Heart left ventricle (tissue), 13 donors: ENCODE results near the gene SSU72.
"Not testable (repeated sequence)": the region's sequence is repeated elsewhere in the genome, so short reads cannot be mapped to it uniquely, and the experiment has no call there.

Experiments used
- CTCF ChIP-seq, 12 donors: fragments of 200-600 bp; sonication (generic) in 4 of 12; IDR thresholded peaks; one replicate each; pipeline versions ENCODE4 v1.5.0 to v1.8.0; 2018 to 2022; ENCODE audit warnings: antibody characterized with exemption in 12 of 12, mild to moderate bottlenecking in 5 of 12
- POLR2A ChIP-seq, 2 donors: fragments of 450-650 bp; IDR thresholded peaks; one replicate each; pipeline ENCODE4 v1.6.1; 2017; ENCODE audit warnings: antibody characterized with exemption in 2 of 2, mild to moderate bottlenecking in 2 of 2, moderate library complexity in 2 of 2
- donor health status: ischemic (EF 13 %, LVEDD 7.1; RV severe dilation, severe dysfunction).
- donor health status: DM: no; HTN: yes; CAD: no.
- donor health status: DM: no; HTN: no; CAD: no.
- donor health status: ischemic (EF 25% LVEDD 6.9; RV normal size, moderate dysfunction).
- donor health status: ischemic (EF 25% LVEDD 5.7; RV mildly dilated, moderate dysfunction).
- donor health status: ischemic (EF 35%, LVEDD 5.7; RV mildly dilated, moderate dysfunction).
- donor health status: nonischemic (EF 11% LVEDD 7.7; RV severe dilation, severe dysfunction).
- donor health status: DM: yes; HTN: yes; CAD: no.
- donor health status: PGD.
- donor health status: ischemic (EF 29% LVEDD 5.4; RV normal size, mild dysfunction).
- donor health status: nonischemic (EF 23%, LVEDD 6.1; RV moderate dilation, normal function).

GRCh38 chr1:1519805-1520505 is 54.7 kb downstream of the SSU72 start:
- not testable (repeated sequence) for TF ChIP-seq CTCF, POLR2A (IDR thresholded peaks at IDR 0.05)
